HL-60 (cell line): ENCODE measurements around the gene NCOA3.
"Not testable (repeated sequence)": the region's sequence is repeated elsewhere in the genome, so short reads cannot be mapped to it uniquely, and the experiment has no call there.

Experiments
- DNase-seq, 2 experiments: peaks; one replicate each; pipeline ENCODE4 v3.0.0-alpha.2; 2010 to 2020; ENCODE audit warnings: low read depth in 1 of 2, low spot score in 1 of 2
- H3K27ac ChIP-seq: fragments of 250-450 bp; sonication (Bioruptor Pico); replicated peaks from 2 replicates; pipeline ENCODE4 v1.5.1; 2020; ENCODE audit warnings: mild to moderate bottlenecking, moderate library complexity
- H3K27me3 ChIP-seq: fragments of 250-450 bp; sonication (Bioruptor Pico); 2 replicates; pipeline ENCODE4 v1.5.1; 2021; ENCODE audit warnings: mild to moderate bottlenecking, moderate library complexity; ENCODE audit not compliant: insufficient read depth, poor library complexity, severe bottlenecking
- H3K4me3 ChIP-seq: replicated peaks from 2 replicates; pipeline ENCODE4 v1.5.1; 2011; ENCODE audit warnings: mild to moderate bottlenecking, control low read depth, low read length; ENCODE audit not compliant: insufficient read depth
- GABPA ChIP-seq: IDR thresholded peaks from 2 replicates; pipeline ENCODE4 v1.6.1; 2012; ENCODE audit warnings: low read depth
- POLR2AphosphoS5 ChIP-seq: IDR thresholded peaks from 2 replicates; pipeline ENCODE4 v1.6.1; 2012; ENCODE audit warnings: low read depth
- SPI1 ChIP-seq: IDR thresholded peaks from 2 replicates; pipeline ENCODE4 v1.6.1; 2012; ENCODE audit warnings: low read depth, mild to moderate bottlenecking, borderline replicate concordance
- TF ChIP-seq, protein P1 (sequence below): IDR thresholded peaks from one replicate; pipeline ENCODE4 v1.5.1; 2011; ENCODE audit warnings: low read length, control low read depth, inconsistent platforms; ENCODE audit not compliant: insufficient read depth
- TF ChIP-seq, protein P2 (sequence below): IDR thresholded peaks from 2 replicates; pipeline ENCODE4 v1.6.1; 2012; ENCODE audit warnings: low read depth; ENCODE audit not compliant: insufficient replicate concordance

Gene NCOA3

DNA sequence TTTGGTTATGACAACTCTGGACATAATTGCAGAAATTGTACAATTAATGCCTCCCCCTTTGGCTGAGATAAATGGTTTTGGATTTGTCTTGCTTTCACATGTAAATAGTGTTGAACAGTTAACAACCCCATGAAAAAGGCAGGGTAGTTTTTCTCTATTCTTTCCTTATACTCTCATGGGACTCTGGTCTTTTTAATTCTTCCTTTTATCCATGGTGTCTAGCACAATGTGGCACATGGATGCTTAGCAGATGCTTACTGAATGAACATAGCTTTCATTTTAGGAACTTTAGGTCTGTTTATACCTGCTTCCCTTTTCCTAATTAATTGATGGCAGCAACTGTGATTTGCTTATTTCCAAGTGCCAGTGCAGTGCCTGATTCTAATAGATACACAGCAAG is 75.6 kb downstream of the NCOA3 start:
- TF ChIP-seq POLR2AphosphoS5 (no peak), GABPA (no peak), SPI1 (no peak)
- TF ChIP-seq, protein P1, sequence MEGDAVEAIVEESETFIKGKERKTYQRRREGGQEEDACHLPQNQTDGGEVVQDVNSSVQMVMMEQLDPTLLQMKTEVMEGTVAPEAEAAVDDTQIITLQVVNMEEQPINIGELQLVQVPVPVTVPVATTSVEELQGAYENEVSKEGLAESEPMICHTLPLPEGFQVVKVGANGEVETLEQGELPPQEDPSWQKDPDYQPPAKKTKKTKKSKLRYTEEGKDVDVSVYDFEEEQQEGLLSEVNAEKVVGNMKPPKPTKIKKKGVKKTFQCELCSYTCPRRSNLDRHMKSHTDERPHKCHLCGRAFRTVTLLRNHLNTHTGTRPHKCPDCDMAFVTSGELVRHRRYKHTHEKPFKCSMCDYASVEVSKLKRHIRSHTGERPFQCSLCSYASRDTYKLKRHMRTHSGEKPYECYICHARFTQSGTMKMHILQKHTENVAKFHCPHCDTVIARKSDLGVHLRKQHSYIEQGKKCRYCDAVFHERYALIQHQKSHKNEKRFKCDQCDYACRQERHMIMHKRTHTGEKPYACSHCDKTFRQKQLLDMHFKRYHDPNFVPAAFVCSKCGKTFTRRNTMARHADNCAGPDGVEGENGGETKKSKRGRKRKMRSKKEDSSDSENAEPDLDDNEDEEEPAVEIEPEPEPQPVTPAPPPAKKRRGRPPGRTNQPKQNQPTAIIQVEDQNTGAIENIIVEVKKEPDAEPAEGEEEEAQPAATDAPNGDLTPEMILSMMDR, result no peak
- TF ChIP-seq, protein P2, sequence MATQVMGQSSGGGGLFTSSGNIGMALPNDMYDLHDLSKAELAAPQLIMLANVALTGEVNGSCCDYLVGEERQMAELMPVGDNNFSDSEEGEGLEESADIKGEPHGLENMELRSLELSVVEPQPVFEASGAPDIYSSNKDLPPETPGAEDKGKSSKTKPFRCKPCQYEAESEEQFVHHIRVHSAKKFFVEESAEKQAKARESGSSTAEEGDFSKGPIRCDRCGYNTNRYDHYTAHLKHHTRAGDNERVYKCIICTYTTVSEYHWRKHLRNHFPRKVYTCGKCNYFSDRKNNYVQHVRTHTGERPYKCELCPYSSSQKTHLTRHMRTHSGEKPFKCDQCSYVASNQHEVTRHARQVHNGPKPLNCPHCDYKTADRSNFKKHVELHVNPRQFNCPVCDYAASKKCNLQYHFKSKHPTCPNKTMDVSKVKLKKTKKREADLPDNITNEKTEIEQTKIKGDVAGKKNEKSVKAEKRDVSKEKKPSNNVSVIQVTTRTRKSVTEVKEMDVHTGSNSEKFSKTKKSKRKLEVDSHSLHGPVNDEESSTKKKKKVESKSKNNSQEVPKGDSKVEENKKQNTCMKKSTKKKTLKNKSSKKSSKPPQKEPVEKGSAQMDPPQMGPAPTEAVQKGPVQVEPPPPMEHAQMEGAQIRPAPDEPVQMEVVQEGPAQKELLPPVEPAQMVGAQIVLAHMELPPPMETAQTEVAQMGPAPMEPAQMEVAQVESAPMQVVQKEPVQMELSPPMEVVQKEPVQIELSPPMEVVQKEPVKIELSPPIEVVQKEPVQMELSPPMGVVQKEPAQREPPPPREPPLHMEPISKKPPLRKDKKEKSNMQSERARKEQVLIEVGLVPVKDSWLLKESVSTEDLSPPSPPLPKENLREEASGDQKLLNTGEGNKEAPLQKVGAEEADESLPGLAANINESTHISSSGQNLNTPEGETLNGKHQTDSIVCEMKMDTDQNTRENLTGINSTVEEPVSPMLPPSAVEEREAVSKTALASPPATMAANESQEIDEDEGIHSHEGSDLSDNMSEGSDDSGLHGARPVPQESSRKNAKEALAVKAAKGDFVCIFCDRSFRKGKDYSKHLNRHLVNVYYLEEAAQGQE, result no peak
- no peak for DNase-seq
- H3K4me3 ChIP-seq, result no peak overlapping the region
- H3K27ac ChIP-seq, result no peak overlapping the region
- no peaks in the 10 kb centered on the region for H3K27me3 ChIP-seq

DNA sequence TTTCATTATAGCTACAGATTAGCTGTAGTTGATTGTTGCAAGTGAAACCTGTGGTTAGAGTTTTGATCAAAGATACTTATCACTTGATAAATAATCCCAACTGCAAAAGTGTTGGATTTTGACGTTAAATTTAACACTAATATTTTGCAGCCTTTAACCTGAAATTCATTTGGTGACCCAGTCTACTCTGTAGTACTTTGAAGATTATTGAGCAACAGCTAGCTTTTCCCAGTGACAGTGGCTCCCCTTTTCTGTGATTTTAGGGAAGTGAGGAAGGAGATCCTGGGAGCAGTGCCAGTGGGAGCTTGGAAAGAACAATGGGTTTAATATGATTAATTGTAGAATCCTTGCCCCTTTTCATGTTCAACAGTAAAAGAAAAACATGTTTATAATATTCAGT is 76.9 kb downstream of the NCOA3 start:
- Histone ChIP-seq H3K4me3 (no peak overlapping the region), H3K27me3 (no peaks in the 10 kb centered on the region), H3K27ac (no peak overlapping the region)
- no peak for DNase-seq
- no peak for TF ChIP-seq SPI1

DNA sequence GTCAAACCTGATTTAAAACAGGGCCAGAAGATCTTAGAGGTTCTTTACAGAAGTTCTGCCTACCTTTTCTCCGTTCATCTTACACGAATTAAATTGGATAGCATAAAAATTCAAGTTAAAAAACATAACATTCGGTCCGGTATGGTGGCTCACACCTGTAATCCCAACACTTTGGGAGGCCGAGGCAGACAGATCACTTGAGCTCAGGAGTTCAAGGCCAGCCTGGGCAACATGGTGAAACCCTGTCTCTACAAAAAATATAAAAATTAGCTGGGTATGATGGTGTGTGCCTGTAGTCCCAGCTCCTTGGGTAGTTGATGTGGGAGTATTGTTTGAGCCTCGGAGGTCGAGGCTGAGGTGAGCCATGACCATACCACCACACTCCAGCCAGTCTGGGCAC is 79.0 kb downstream of the NCOA3 start:
- not testable (repeated sequence) for H3K4me3 ChIP-seq, DNase-seq, H3K27me3 ChIP-seq, H3K27ac ChIP-seq

DNA sequence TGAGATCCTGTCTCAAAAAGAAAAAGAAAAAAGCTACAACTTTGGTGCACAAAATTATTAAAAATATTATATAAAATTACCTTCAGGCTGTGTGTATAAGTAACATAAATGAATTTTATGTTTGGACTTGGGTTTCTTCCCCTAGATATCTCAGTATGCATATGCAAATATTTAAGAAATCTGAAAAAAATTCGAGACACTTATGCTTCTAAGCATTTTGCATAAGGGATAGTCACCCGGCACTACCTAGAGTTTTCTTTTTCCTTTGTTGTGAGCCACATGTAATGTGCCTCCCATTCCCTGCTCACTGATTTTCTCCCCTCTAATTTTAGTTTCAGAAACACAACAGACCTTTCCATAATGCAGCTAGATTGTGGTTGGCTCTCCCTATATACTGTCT is 79.4 kb downstream of the NCOA3 start:
- DNase-seq, result no peak

More for the DNA sequence above, 79.4 kb downstream of the NCOA3 start:
- H3K4me3 ChIP-seq, result no peak overlapping the region
- H3K27ac ChIP-seq, result no peak overlapping the region
- no peaks in the 10 kb centered on the region for H3K27me3 ChIP-seq
- TF ChIP-seq, protein P2, result no peak
- no peak for TF ChIP-seq SPI1
- TF ChIP-seq, protein P1, result no peak
